ENCODE data around the gene SLC16A10.
"Not testable (repeated sequence)": the region's sequence is repeated elsewhere in the genome, so short reads cannot be mapped to it uniquely, and the experiment has no call there.

SLC16A10 gene

GRCh38 chr6:111087871-111088667 is 766 bp downstream of the SLC16A10 start:
- peak; percentile 76 for DNase-seq

- no peak for DNase-seq
Observed at GRCh38 chr6:111088668-111089003, 1.3 kb downstream of the SLC16A10 start.

- no peak for DNase-seq
Observed at GRCh38 chr6:111090766-111091165, 3.5 kb downstream of the SLC16A10 start.

GRCh38 chr6:111091987-111092386 is 4.7 kb downstream of the SLC16A10 start:
- no peak for DNase-seq

- not testable (repeated sequence) for DNase-seq
Observed at GRCh38 chr6:111095488-111095887, 8.2 kb downstream of the SLC16A10 start.

GRCh38 chr6:111096246-111096645 is 8.9 kb downstream of the SLC16A10 start:
- peak; percentile 54 for DNase-seq

- DNase-seq = no peak
Observed at GRCh38 chr6:111098597-111098996, 11.3 kb downstream of the SLC16A10 start.

GRCh38 chr6:111101987-111102386 is 14.7 kb downstream of the SLC16A10 start:
- DNase-seq = no peak

- DNase-seq = peak; percentile 49
Observed at GRCh38 chr6:111105578-111105977, 18.3 kb downstream of the SLC16A10 start.

- DNase-seq = no peak
Observed at GRCh38 chr6:111107589-111107988, 20.3 kb downstream of the SLC16A10 start.

- no peak for DNase-seq
Observed at GRCh38 chr6:111110036-111110435, 22.7 kb downstream of the SLC16A10 start.

- peak; percentile 38 for DNase-seq
Observed at GRCh38 chr6:111113336-111114086, 26.2 kb downstream of the SLC16A10 start.

GRCh38 chr6:111114087-111114443 is 26.8 kb downstream of the SLC16A10 start:
- DNase-seq = no peak

GRCh38 chr6:111114482-111114881 is 27.2 kb downstream of the SLC16A10 start:
- no peak for DNase-seq

- no peak for DNase-seq
Observed at GRCh38 chr6:111118826-111119225, 31.5 kb downstream of the SLC16A10 start.

- DNase-seq = no peak
Observed at GRCh38 chr6:111119571-111120329, 32.4 kb downstream of the SLC16A10 start.

GRCh38 chr6:111121789-111122350 is 34.6 kb downstream of the SLC16A10 start:
- DNase-seq = no peak

GRCh38 chr6:111122458-111123286 is 35.4 kb downstream of the SLC16A10 start:
- no peak for DNase-seq

GRCh38 chr6:111124406-111124805 is 37.1 kb downstream of the SLC16A10 start:
- DNase-seq = no peak

GRCh38 chr6:111129013-111129412 is 41.7 kb downstream of the SLC16A10 start:
- DNase-seq = no peak

- not testable (repeated sequence) for DNase-seq
Observed at GRCh38 chr6:111131018-111131417, 43.7 kb downstream of the SLC16A10 start.

GRCh38 chr6:111132669-111133068 is 45.4 kb downstream of the SLC16A10 start:
- not testable (repeated sequence) for DNase-seq

Measured in activated naive CD4-positive, alpha-beta T cell treated with anti-CD3 and anti-CD28 coated beads, Interleukin-2, amount 50 U/mL, for 16 hours (primary cell).